Retinal pigment epithelial cell (primary cell): ENCODE results near the gene CENATAC.
A peak's percentile ranks its signal among the peaks of the same experiment; 100 is the strongest.

Experiments used
- DNase-seq: peaks from one replicate; pipeline ENCODE4 v3.0.0-alpha.2; 2010; ENCODE audit warnings: low read depth
- H3K4me3 ChIP-seq: 2 replicates; pipeline ENCODE4 v1.5.1; 2011; ENCODE audit warnings: mild to moderate bottlenecking, low read length, control low read depth, moderate library complexity
- TF ChIP-seq, protein P1 (sequence below): conservative IDR thresholded peaks from 2 replicates; pipeline ENCODE4 v1.5.1; 2011; ENCODE audit warnings: low read depth, low read length, control low read depth, inconsistent platforms

CENATAC gene

DNA sequence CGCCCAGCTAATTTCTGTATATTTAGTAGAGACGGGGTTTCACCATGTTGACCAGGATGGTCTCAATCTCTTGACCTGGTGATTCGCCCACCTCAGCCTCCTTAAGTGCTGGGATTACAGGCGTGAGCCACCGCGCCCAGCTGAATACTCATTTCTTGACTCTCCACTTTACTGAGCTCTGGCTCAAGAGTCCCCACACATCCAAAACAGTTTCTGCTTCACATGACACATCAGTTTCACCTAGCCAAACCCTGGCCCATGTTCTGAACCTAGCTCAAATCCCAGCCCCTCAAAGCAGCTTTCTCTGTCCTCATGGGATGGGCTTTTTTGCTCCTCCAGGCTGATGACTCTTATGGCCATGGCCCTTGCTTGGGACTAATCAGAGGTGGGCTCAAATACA lies 49.3 kb downstream of the CENATAC start:
- TF ChIP-seq, protein P1, sequence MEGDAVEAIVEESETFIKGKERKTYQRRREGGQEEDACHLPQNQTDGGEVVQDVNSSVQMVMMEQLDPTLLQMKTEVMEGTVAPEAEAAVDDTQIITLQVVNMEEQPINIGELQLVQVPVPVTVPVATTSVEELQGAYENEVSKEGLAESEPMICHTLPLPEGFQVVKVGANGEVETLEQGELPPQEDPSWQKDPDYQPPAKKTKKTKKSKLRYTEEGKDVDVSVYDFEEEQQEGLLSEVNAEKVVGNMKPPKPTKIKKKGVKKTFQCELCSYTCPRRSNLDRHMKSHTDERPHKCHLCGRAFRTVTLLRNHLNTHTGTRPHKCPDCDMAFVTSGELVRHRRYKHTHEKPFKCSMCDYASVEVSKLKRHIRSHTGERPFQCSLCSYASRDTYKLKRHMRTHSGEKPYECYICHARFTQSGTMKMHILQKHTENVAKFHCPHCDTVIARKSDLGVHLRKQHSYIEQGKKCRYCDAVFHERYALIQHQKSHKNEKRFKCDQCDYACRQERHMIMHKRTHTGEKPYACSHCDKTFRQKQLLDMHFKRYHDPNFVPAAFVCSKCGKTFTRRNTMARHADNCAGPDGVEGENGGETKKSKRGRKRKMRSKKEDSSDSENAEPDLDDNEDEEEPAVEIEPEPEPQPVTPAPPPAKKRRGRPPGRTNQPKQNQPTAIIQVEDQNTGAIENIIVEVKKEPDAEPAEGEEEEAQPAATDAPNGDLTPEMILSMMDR: no peak
- DNase-seq: no peak
- H3K4me3 ChIP-seq: no peak overlapping the region

DNA sequence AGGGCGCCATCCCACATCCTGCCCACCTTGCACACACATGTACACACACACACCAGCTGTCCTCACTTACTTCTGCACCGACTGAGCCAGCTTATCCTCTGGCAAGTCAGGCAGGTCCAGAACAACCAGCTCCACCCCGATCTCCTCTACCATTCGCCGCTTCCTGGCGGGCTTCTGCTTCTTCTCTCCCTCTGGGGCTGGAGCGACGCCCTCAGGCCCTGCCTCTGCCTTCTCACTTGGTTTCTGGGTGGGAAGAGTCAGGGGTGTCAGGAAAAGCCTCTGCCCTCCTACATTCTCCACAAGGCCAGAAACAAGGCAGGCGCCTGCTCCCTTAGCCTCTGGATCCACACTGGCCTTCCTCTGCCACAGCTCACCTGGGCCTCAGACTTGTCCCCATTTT lies 50.7 kb downstream of the CENATAC start:
- TF ChIP-seq, protein P1: no peak
- no peak overlapping the region for H3K4me3 ChIP-seq
- DNase-seq: no peak

DNA sequence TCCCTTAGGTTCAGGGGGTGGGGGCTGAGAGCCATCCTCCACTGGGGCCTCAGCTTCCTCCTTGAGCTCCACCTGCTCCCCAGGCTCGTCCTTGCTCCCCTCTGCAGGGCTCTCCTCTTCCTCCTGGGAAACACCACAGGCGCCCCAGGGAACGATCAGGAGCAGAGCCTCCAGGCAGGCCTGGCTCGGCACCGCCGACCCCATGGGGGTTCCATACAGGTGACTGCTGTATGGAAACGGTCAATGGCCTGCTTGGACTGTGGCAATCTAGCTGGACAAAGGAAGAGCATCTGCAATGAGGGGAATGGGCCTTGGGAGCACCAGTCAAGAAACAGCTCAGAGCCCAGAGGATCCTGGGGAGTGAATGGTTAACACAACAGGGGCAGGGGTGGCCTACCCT lies 51.1 kb downstream of the CENATAC start:
- TF ChIP-seq, protein P1: no peak

DNA sequence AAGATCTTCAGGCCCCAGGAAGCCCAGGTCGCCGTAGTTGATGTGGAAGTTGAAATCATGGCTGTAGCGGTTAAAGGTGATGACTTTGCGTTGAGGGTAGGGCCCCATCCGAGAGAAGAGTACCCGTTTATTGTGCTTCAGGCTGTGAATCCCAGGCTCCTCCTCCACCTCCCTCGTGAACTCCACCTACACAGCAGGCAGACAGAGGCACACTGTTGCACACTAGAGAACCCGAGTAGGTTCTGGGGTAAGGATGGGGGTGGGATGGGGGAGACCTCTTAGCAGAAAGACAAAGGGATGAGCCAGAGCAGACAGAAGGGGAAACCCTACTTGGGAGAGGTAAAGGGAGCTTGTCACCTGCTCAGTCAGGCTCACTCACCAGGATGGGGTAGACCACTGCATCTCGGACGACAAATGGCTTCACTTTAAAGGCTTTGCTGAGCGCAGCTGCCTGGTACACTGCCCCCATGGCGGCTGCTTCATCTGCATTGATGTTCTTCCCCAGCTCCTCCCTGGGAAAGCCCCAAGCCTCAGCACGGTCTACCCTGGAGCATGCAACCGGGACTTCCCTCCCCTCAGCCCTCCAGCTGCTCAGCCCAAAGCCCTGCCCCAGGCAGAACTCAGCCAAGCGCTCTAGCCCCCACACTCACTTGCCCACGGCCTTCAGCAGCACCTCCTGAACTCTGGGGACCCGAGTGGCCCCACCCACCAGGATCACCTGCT lies 53.7 kb downstream of the CENATAC start:
- TF ChIP-seq, protein P1: no peak
- no peak overlapping the region for H3K4me3 ChIP-seq
- no peak for DNase-seq

More for the DNA sequence above, 51.1 kb downstream of the CENATAC start:
- no peak for DNase-seq
- H3K4me3 ChIP-seq: no peak overlapping the region

DNA sequence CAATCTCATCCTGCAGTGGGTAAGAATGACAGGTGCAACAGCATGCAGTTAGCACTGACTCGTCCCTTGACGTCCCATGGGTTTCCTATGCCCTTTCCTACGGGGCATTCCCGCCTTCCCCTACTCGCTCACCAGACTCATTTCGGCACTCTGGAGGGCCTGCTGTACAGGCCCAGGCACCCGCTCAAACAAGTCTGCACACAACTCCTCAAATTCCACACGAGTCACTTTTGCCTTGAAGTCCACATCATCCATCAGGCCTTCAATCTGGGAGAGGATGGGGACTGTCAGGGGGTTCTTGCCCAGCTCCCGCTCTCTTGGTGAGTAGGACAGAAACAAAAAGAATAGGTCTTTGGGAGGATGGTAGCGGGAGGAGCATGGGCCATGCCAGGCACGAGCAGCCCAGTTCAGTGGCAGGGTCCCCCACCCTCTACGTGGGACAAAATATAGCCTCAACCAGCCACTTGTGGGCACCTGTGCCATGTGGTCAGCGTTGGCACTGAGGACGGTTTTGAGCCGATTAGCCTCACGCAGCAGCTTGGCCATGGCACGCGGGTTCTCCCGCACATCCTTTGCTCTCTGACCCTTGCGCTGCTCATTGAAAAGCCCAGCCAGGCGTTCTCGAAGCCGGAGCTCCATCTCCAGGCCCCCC lies 54.4 kb downstream of the CENATAC start:
- DNase-seq: no peak
- TF ChIP-seq, protein P1: no peak
- no peak overlapping the region for H3K4me3 ChIP-seq

DNA sequence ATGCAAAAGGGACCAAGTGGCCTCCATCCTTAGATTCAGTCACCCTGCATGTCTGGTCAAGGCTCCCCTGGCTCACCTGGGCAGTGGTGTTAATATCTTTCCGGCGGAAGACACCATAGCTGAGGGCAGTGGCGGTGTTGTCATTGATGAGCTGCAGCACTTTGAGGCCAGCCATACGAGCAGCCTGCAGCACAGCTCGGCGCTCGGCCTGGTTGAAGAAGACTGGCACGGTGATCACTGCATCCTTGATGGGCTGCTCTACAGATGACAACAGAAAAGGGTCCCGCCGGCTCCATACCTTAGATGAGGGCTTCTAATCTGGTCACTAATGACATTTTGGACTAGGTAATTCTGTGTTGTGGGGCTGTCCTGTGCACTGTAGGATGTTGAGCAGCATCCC lies 56.5 kb downstream of the CENATAC start:
- TF ChIP-seq, protein P1: no peak
- DNase-seq: no peak

DNA sequence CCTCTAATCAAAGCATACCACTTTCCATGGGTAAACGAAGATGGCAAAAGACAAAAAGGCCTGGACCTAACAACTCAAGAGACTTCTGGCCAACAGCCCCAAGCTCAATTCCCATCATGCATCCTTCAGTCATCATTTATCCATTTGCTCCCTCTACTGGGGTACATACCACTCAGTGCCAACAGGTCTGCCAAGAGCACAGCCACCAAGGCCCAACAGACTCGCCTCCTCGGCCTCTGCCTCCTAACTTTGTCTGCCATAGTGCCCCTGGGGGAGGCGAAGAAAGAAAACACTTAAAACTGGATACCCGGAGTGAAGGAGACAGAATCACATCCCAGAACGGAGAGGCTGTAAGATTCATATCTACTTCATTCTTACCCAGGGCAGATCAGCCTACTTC lies 58.0 kb downstream of the CENATAC start:
- peak overlapping the region; percentile 82 for H3K4me3 ChIP-seq
- TF ChIP-seq, protein P1: peak; percentile 38
- DNase-seq: no peak

More for the DNA sequence above, 56.5 kb downstream of the CENATAC start:
- H3K4me3 ChIP-seq: no peak overlapping the region
